IMR-90 (cell line): Measurements from ENCODE around the gene NINJ2. TPM values are rescaled to one million over a fixed set of nuclear protein-coding genes. Genes with fewer than 3 reads are reported as not detected.

Source experiments
- ATAC-seq: fragments of 200-7000 bp; cut with Tn5 transposase; 2 replicates; pipeline ENCODE4 v1.9.1; 2020; ENCODE audit warnings: low read depth, mild to moderate bottlenecking, moderate library complexity
- BruUV-seq: library from RNA; stranded (reverse); fragments of 400-500 nt; replicated peaks from 2 replicates; lab custom pipeline; 2021; lab: Mats Ljungman, UMichigan
- CTCF ChIA-PET: fragments of 300-600 bp; formaldehyde crosslinking; extraction: SDS; loops from one replicate; lab custom pipeline; 2021; ENCODE audit warnings: antibody characterized with exemption; lab: Yijun Ruan, JAX
- POLR2A ChIA-PET: fragments of 300-600 bp; sonication (Branson Sonifier 250); formaldehyde crosslinking; loops from one replicate; lab custom pipeline; 2022; ENCODE audit warnings: antibody characterized with exemption; ENCODE audit not compliant: unreplicated experiment; lab: Charles Lee
- DNase-seq: peaks from one replicate; pipeline ENCODE4 v3.0.0; 2013
- H2AFZ ChIP-seq: replicated peaks from 2 replicates; pipeline ENCODE3; 2013; ENCODE audit warnings: low read length, mild to moderate bottlenecking; ENCODE audit not compliant: poor library complexity
- H2AK5ac ChIP-seq: 2 replicates; pipeline ENCODE4 v1.6.1; 2013; ENCODE audit warnings: low read depth, low read length, inconsistent platforms
- H2AK9ac ChIP-seq: replicated peaks from 2 replicates; pipeline ENCODE3; 2013; ENCODE audit warnings: mild to moderate bottlenecking, low read depth, low read length, moderate library complexity; ENCODE audit not compliant: poor library complexity
- H2BK120ac ChIP-seq: 2 replicates; pipeline ENCODE4 v1.6.1; 2013; ENCODE audit warnings: low read depth, low read length, inconsistent platforms
- H2BK15ac ChIP-seq: 3 replicates; pipeline ENCODE4 v1.6.1; 2013; ENCODE audit warnings: low read depth, low read length, inconsistent platforms
- H2BK20ac ChIP-seq: 2 replicates; pipeline ENCODE4 v1.6.1; 2013; ENCODE audit warnings: low read depth, mild to moderate bottlenecking, inconsistent platforms, low read length, moderate library complexity
- H2BK5ac ChIP-seq: 2 replicates; pipeline ENCODE4 v1.6.1; 2013; ENCODE audit warnings: mild to moderate bottlenecking, low read depth, low read length, inconsistent platforms; ENCODE audit not compliant: poor library complexity, severe bottlenecking
- H3K14ac ChIP-seq: replicated peaks from 2 replicates; pipeline ENCODE4 v1.6.1; 2013; ENCODE audit warnings: low read depth, low read length, inconsistent platforms
- H3K18ac ChIP-seq: 2 replicates; pipeline ENCODE4 v1.6.1; 2013; ENCODE audit warnings: low read depth, low read length, control low read depth
- H3K23ac ChIP-seq: 2 replicates; pipeline ENCODE4 v1.6.1; 2013; ENCODE audit warnings: low read depth, low read length, inconsistent platforms
- H3K27ac ChIP-seq: 2 replicates; pipeline ENCODE4 v1.5.1; 2013; ENCODE audit warnings: mild to moderate bottlenecking, control low read depth, low read length; ENCODE audit not compliant: insufficient read depth
- H3K27me3 ChIP-seq: 2 replicates; pipeline ENCODE4 v1.6.1; 2013; ENCODE audit warnings: low read length; ENCODE audit not compliant: control insufficient read depth, insufficient read depth
- H3K36me3 ChIP-seq: 2 replicates; pipeline ENCODE4 v1.6.1; 2013; ENCODE audit warnings: low read length, mixed read lengths; ENCODE audit not compliant: control insufficient read depth, insufficient read depth
- H3K4ac ChIP-seq: 2 replicates; pipeline ENCODE4 v1.6.1; 2013; ENCODE audit warnings: low read depth, low read length, inconsistent platforms
- H3K4me1 ChIP-seq: 2 replicates; pipeline ENCODE4 v1.6.1; 2013; ENCODE audit warnings: low read length, mixed read lengths; ENCODE audit not compliant: control insufficient read depth, insufficient read depth
- H3K4me2 ChIP-seq: 2 replicates; pipeline ENCODE4 v1.6.1; 2013; ENCODE audit warnings: low read depth, mild to moderate bottlenecking, control low read depth, low read length, moderate library complexity
- H3K4me3 ChIP-seq: 2 replicates; pipeline ENCODE4 v1.5.1; 2013; ENCODE audit warnings: low read depth, mild to moderate bottlenecking, control low read depth, low read length, moderate library complexity; ENCODE audit not compliant: insufficient read depth
- H3K56ac ChIP-seq: 2 replicates; pipeline ENCODE4 v1.6.1; 2013; ENCODE audit warnings: low read length, inconsistent platforms; ENCODE audit not compliant: insufficient read depth; ENCODE audit errors: extremely low read depth
- H3K79me1 ChIP-seq, 2 experiments: 2 replicates each; pipeline ENCODE4 v1.6.1; 2013; ENCODE audit warnings: low read length in 2 of 2, inconsistent platforms in 1 of 2, low read depth in 1 of 2
- H3K9ac ChIP-seq: 2 replicates; pipeline ENCODE4 v1.6.1; 2013; ENCODE audit warnings: low read depth, low read length, control low read depth
- H3K9me1 ChIP-seq: 2 replicates; pipeline ENCODE4 v1.6.1; 2013; ENCODE audit warnings: low read length, inconsistent platforms; ENCODE audit not compliant: insufficient read depth
- H3K9me3 ChIP-seq: 2 replicates; pipeline ENCODE4 v1.6.1; 2013; ENCODE audit warnings: low read length; ENCODE audit not compliant: control insufficient read depth, insufficient read depth
- H4K20me1 ChIP-seq: 2 replicates; pipeline ENCODE4 v1.6.1; 2013; ENCODE audit warnings: low read length, inconsistent platforms; ENCODE audit not compliant: insufficient read depth
- H4K5ac ChIP-seq: 2 replicates; pipeline ENCODE4 v1.6.1; 2013; ENCODE audit warnings: mild to moderate bottlenecking, low read depth, low read length, control low read depth
- H4K8ac ChIP-seq, 2 experiments: 2 replicates each; pipeline ENCODE4 v1.6.1; 2013; ENCODE audit warnings: low read depth in 2 of 2, low read length in 2 of 2, control low read depth in 1 of 2, inconsistent platforms in 1 of 2
- H4K91ac ChIP-seq: 2 replicates; pipeline ENCODE4 v1.6.1; 2013; ENCODE audit warnings: low read depth, low read length, inconsistent platforms; ENCODE audit not compliant: insufficient read depth
- MAFK ChIP-seq: IDR thresholded peaks from 2 replicates; pipeline ENCODE4 v1.6.1; 2012; ENCODE audit warnings: low read depth, low read length, improper control_type of control experiment
- MAZ ChIP-seq: IDR thresholded peaks from 2 replicates; pipeline ENCODE4 v1.6.1; 2012; ENCODE audit warnings: low read depth, mild to moderate bottlenecking, low read length, improper control_type of control experiment, moderate library complexity, borderline replicate concordance
- WGBS, 2 experiments: methylation state at CpG; one replicate each; pipeline versions ENCODE4 v1.1.5 to v1.1.7; 2013; ENCODE audit warnings: missing lambda C conversion rate in 2 of 2; ENCODE audit not compliant: insufficient read length in 1 of 2; ENCODE audit errors: extremely low coverage in 2 of 2; 5-methylcytosine and 5-hydroxymethylcytosine counted together
- dilution Hi-C: fragments of 300-500 bp; cut with HindIII; formaldehyde crosslinking; loops from one replicate; pipeline ENCODE4 v1.14.3; 2018; ENCODE audit warnings: low sequenced_read_pairs; ENCODE audit not compliant: unreplicated experiment
- in situ Hi-C: fragments of 300-500 bp; cut with MboI; formaldehyde crosslinking; loops from 3 replicates; pipeline ENCODE4 v1.14.3; 2019; ENCODE audit warnings: low sequenced_read_pairs, inconsistent platforms, mixed read lengths
- intact Hi-C: fragments of 100-400 bp; cut with micrococcal nuclease; formaldehyde crosslinking; loops from 2 replicates; pipeline ENCODE4 v1.10.0; 2022
- polyA plus RNA-seq, 3 experiments: library from polyadenylated mRNA; depleted of rRNA; stranded (reverse); fragments of >200 nt; gene quantifications; 2 replicates each; pipeline ENCODE4 v1.2.3, GENCODE V29; 2012; ENCODE audit warnings: low replicate concordance in 1 of 3
- total RNA-seq: library from RNA; depleted of rRNA; stranded (reverse); fragments of >200 nt; gene quantifications from 2 replicates; pipeline ENCODE4 v1.2.3, GENCODE V29; 2012

NINJ2 gene
- total and polyA plus RNA-seq, 2 of the 4 experiments (the other 2 are of a cell fraction): not detected

- H3K23ac ChIP-seq: no peak overlapping the region
- H3K79me1 ChIP-seq: no peaks in the 10 kb centered on the region
- no peak overlapping the region for H4K8ac ChIP-seq
- H2AK5ac ChIP-seq: no peak overlapping the region
- no peak overlapping the region for H2BK120ac ChIP-seq
- H3K9ac ChIP-seq: no peak overlapping the region
- peaks cover 4% of the 10 kb centered on the region; the same call in 1 of the 2 replicates for H3K27me3 ChIP-seq
- TF ChIP-seq MAFK: no peak
- peak; percentile 39; the same call in 1 of the 2 replicates for TF ChIP-seq MAZ
- H2BK15ac ChIP-seq: no peak overlapping the region
- in situ Hi-C loops (no loop called here), intact Hi-C loops (loop anchor here (10.0 kb wide), 1 partner anchor 49 kb away; no protein-coding TSS in a partner anchor), dilution Hi-C loops (no loop called here)
- DNase-seq (peak; percentile 28), ATAC-seq (no peak)
- no peaks in the 10 kb centered on the region; the same call in 1 of the 2 replicates for H3K4me1 ChIP-seq
- ChIA-PET POLR2A (no interaction called here), CTCF (no interaction called here)
- BruUV-seq: no TSS peak
- no peak overlapping the region for H3K4ac ChIP-seq
- H2BK20ac ChIP-seq: no peak overlapping the region
- no peak overlapping the region for H4K5ac ChIP-seq
- H4K91ac ChIP-seq: no peak overlapping the region
- no CpG with 5 or more reads among the region's 3 CpGs for WGBS, 2 experiments
- H3K14ac ChIP-seq: no peak overlapping the region
- H3K18ac ChIP-seq: no peak overlapping the region
- H4K20me1 ChIP-seq: no peaks in the 10 kb centered on the region
- no peaks in the 10 kb centered on the region for H3K9me1 ChIP-seq
- H2BK5ac ChIP-seq: no peak overlapping the region
- H2AK9ac ChIP-seq: no peak overlapping the region
- no peak overlapping the region for H3K56ac ChIP-seq
- H3K4me2 ChIP-seq: no peak overlapping the region
- H2AFZ ChIP-seq: no peak overlapping the region
- H3K4me3 ChIP-seq: no peak overlapping the region
- H3K36me3 ChIP-seq: no peaks in the 10 kb centered on the region
- no peaks in the 10 kb centered on the region for H3K9me3 ChIP-seq
- no peak overlapping the region for H3K27ac ChIP-seq
Observed at GRCh38 chr12:685388-685787, 22.1 kb upstream of the NINJ2 start.
